ENCODE data around the gene EFCAB11. TPM values are rescaled to one million over a fixed set of nuclear protein-coding genes. Genes with fewer than 3 reads are reported as not detected.

Gene EFCAB11
- total RNA-seq, 4 donors from 2014 or later, result 3.3 to 15.6 (median 6.9) TPM

- no peak overlapping the region for H3K27ac ChIP-seq
- TF ChIP-seq POLR2A (IDR thresholded peaks at IDR 0.05) (no peak), CTCF (IDR thresholded peaks at IDR 0.05) (no peak)
- DNase-seq, result no peak
These were observed 2.0 kb downstream of the EFCAB11 start for GRCh38 chr14:89952576-89952975.

DNA sequence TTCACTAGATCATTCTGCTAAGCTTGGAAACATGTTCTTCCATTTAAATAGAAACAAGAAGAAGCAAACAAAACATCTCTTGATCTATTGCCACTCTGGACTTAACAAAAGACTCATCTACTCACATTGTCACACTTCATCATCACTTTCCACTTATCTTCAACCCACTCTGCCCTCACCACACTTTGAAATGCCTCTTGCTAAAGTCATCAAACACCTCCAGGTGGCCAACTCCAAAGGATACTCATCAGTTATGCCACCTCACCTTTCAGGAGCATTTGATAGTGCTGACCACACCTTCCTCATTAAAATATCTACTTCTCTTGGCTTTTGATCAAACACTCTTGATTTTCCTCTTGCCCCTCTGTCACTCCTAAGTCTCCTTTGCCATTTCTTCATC is 7.2 kb downstream of the EFCAB11 start:
- Histone ChIP-seq H3K9me3 (no peaks in the 10 kb centered on the region), H3K4me3 (no peak overlapping the region), H3K27ac (no peak overlapping the region), H3K4me1 (no peaks in the 10 kb centered on the region), H3K36me3 (peaks cover 0 to 6% (median 0%) of the 10 kb centered on the region in 3 donors), H3K27me3 (no peaks in the 10 kb centered on the region)
- DNase-seq, result no peak
- TF ChIP-seq CTCF (IDR thresholded peaks at IDR 0.05), result no peak
- TF ChIP-seq POLR2A (IDR thresholded peaks at IDR 0.05), result no peak

More at GRCh38 chr14:89952576-89952975, 2.0 kb downstream of the EFCAB11 start:
- Histone ChIP-seq H3K4me3 (no peak overlapping the region), H3K4me1 (peaks cover 0 to 21% (median 4%) of the 10 kb centered on the region in 4 donors), H3K27me3 (no peaks in the 10 kb centered on the region), H3K36me3 (peaks cover 0 to 6% (median 0%) of the 10 kb centered on the region in 3 donors), H3K9me3 (no peaks in the 10 kb centered on the region)

- TF ChIP-seq CTCF (IDR thresholded peaks at IDR 0.05), result no peak
- no peak for TF ChIP-seq POLR2A (IDR thresholded peaks at IDR 0.05)
- Histone ChIP-seq H3K4me1 (no peaks in the 10 kb centered on the region), H3K27me3 (no peaks in the 10 kb centered on the region)
These were observed 12.6 kb downstream of the EFCAB11 start for GRCh38 chr14:89941830-89942377.

DNA sequence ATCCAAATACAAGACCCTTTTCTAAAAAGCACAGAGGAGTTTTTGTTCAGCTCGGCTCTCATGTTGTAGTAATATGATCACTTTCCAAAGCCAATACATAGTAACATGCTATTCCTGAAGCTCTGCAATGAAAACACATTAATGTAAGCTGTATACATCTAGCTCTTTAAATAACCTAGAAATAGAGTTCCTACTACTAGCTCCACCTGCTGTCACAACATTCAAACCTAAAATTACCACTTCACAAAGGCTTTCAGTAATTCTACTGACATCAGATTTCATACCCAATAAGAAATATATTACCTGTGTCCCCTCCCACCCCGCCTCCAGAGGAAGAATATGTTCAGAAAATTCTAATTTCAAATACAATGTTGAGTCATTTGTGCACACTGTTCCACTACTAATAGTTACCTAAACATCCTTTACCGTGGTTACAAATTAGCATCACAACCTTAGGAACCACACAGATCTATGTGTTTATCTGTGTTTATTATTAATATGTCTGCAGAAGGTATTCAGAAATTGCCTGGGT is 17.8 kb downstream of the EFCAB11 start:
- Histone ChIP-seq H3K9me3 (no peaks in the 10 kb centered on the region), H3K4me1 (no peaks in the 10 kb centered on the region), H3K36me3 (no peaks in the 10 kb centered on the region), H3K27me3 (no peaks in the 10 kb centered on the region), H3K4me3 (no peak overlapping the region), H3K27ac (no peak overlapping the region)
- DNase-seq, result no peak
- peak in 2 of 6 experiments; percentile 10 to 11 for TF ChIP-seq CTCF (IDR thresholded peaks at IDR 0.05)
- TF ChIP-seq POLR2A (IDR thresholded peaks at IDR 0.05), result no peak

More at GRCh38 chr14:89941830-89942377, 12.6 kb downstream of the EFCAB11 start:
- Histone ChIP-seq H3K9me3 (no peaks in the 10 kb centered on the region), H3K4me3 (no peak overlapping the region), H3K27ac (no peak overlapping the region), H3K36me3 (no peaks in the 10 kb centered on the region)
- no peak for DNase-seq

DNA sequence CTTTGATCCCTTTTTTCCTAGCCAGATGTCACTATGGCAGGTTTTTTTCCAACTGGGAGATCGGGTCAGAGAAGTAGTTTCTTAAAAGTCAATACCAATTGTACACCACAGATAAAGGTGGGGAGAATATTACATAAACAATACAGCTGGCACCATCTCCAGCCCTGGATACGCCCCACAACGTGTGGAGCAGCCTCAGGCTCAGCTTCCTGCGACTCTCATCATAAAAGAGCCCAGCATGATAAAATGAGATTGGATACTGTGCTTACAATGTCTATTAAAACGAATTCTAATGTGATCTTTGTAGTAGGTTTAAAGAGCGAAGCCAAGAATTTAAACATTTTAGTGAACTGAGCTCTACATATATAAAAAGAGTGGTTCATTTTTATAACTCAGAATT is 21.5 kb downstream of the EFCAB11 start:
- TF ChIP-seq POLR2A (IDR thresholded peaks at IDR 0.05) (no peak), CTCF (IDR thresholded peaks at IDR 0.05) (no peak)
- no peak for DNase-seq
- H3K27ac ChIP-seq, result no peak overlapping the region
- H3K9me3 ChIP-seq, result no peaks in the 10 kb centered on the region
- no peaks in the 10 kb centered on the region for H3K4me1 ChIP-seq
- H3K27me3 ChIP-seq, result no peaks in the 10 kb centered on the region
- H3K4me3 ChIP-seq, result no peak overlapping the region
- H3K36me3 ChIP-seq, result no peaks in the 10 kb centered on the region
